Peyer's patch (tissue), 4 donors: Measurements from ENCODE around the gene ADARB1.

Experiments used
- CTCF ChIP-seq, 6 experiments: fragments of 450-650 bp in 4 of 6; fragments of 200-600 bp in 2 of 6; sonication (generic) in 1 of 6; IDR thresholded peaks; one replicate each; pipeline ENCODE4 v1.5.1; 2017 to 2019; ENCODE audit warnings: antibody characterized with exemption in 6 of 6, mild to moderate bottlenecking in 3 of 6, moderate library complexity in 1 of 6
- POLR2A ChIP-seq, 2 donors: fragments of 450-650 bp; IDR thresholded peaks; one replicate each; pipeline ENCODE4 v1.5.1; 2017; ENCODE audit warnings: antibody characterized with exemption in 2 of 2, mild to moderate bottlenecking in 2 of 2, moderate library complexity in 2 of 2

GRCh38 chr21:45154511-45155508 is 80.4 kb downstream of the ADARB1 start:
- TF ChIP-seq POLR2A (IDR thresholded peaks at IDR 0.05) (no peak), CTCF (IDR thresholded peaks at IDR 0.05) (no peak)
